H4 (cell line): ENCODE measurements around the gene PUM2. TPM values are rescaled to one million over a fixed set of nuclear protein-coding genes. Genes with fewer than 3 reads are reported as not detected.

Experiments used
- DNase-seq: peaks from one replicate; pipeline ENCODE4 v3.0.0-alpha.2; 2015; ENCODE audit warnings: low spot score
- total RNA-seq: library from RNA; depleted of rRNA; stranded (reverse); fragments of >200 nt; shearing (Covaris generic); gene quantifications from 2 replicates; pipeline ENCODE4 v1.2.3, GENCODE V29; 2014; rRNA removed

The PUM2 gene
- total RNA-seq, 1 experiment from 2014 or later = 12.6 TPM

- no peak for DNase-seq
Measured at GRCh38 chr2:20203521-20204225, 147.0 kb downstream of the PUM2 start.

- DNase-seq = no peak
Measured at GRCh38 chr2:20203072-20203471, 147.6 kb downstream of the PUM2 start.

DNA sequence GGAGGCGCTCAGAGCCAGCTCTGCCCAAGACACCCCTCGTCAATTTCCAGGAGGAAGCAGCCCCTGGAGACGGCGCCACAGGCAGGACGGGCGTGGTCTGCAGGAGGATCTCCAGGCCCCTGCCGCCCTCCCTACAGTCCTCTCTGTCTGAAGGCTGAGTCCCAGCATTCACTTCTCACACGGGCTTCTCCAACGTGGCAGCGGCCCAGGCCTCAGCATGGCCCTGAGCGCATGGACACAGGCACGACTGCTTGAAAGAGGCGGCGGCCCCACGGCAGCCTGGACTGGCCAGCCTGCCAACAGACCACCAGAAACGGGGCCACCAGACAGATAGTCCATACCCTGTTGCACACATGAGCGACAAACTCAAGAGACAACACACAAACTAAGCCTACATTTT is 149.0 kb downstream of the PUM2 start:
- no peak for DNase-seq

DNA sequence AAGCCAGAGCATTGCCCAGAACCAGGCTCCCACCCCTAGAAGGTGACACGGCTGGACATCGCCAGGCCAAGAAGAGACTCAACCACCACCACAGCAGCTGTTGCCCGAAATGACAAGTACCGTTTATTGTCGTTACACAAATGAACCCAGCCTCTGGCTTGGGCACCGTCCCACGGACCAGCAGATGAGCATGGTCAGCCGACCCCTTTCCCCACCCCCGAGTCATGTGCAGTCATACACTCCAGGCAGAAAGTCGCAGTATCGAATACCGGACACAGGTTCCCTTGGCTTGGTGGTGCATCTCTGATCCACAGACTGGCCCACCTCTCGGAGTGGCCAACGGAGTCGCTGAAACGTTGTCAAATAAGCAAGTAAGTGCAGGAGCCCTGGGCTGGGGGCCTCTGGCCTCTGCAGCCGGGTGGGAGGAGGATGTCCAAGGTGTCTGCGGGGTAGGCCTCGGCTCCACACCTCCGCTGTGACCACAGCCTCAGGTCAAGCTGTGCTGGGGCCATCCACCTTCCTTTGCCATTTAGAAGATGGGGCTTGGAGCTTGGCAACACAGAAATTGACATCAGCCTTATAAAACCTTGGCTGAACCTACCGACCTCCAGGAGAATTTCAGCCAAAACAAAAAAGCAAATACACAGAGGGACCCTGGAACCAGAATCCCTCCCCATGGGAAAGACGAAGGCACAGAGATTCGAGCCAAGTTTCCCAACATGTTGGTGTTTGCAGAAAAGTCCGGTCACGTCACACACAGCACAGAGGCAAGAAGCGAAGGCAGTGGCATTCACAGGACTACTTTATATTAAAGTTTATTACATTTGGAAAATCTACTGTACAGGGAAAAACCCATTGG is 149.7 kb downstream of the PUM2 start:
- DNase-seq = no peak

DNA sequence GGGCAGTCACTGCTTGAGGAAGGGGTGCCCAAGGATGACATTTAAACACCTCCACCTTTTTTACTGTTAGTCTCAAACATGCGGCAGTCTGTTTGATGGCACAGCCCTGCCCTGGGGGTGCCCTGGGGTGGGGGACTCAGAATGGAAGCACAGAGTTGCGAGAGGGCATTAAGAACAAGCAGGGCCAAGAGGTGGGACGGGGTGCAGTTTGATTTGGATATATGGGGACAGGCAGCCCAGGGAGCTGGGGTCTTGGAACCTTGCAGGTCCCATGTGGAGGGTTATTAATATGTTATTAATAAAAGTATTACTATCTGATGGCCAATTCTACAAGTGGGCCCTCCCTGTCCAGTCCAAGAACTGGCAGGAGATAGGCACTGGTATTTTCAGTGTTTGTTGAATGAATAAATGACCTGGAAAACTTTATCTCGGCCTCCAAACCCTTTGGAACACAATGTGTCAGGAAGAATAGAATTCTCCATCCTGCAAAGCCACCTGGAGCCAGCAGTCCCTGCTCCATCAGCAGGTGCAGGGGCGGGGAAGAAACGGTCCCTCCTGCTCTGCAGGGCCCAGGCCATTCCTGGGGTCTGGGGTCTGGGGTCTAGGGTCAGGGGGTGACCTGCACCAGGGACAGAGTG is 150.9 kb downstream of the PUM2 start:
- DNase-seq = no peak

DNA sequence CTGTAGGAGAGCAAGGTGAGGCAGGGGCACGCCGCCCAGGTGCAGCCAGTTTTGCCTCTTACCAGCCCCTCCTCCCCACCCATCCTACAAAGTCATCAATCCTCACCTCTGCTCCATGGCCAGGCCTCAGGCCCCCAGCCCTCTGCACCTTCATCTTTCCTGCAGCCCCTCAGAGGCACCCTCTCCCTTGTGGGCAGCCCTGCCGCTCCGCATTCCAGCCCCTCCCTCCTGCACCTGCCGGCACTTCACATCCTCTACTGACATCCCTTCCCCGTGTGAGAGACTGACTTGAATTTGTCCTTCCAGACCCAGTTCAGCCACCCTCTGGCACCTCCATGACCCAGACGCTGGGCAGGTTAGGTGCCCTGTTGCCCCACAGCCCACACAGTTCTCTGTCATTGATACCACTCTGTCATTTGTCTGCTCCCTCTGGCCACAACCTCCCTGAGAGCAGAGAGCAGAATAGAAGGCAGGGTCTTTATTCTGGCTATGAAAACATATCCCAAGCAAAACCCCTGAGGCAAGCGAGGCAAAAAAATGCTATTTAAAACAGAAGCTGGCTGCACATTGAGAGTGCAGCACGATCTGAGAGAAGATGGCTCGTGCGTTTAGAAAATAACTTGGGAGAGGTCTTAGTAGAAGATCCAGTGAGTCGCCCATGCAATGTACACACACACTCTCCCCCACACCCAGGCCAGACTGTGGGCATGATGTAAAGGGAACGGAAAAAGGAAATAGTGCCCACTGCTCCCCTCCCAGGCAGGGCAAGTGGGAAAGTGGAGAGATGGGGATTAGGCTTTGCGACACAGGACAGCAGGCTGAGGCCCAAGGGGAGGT is 151.6 kb downstream of the PUM2 start:
- DNase-seq = no peak

Other genes starting within 250 kb of the PUM2 start
- 29.0 and 44.7 TPM in 2 replicates for gene SDC1, start 125.7 kb downstream of the PUM2 start, total RNA-seq
- gene RHOB, start 96.2 kb upstream of the PUM2 start, total RNA-seq = 11.7 and 12.6 TPM in 2 replicates